RWPE2 (cell line): ENCODE measurements around the gene C22orf31.
"Not testable (repeated sequence)": the region's sequence is repeated elsewhere in the genome, so short reads cannot be mapped to it uniquely, and the experiment has no call there.

Source experiments
- ATAC-seq: fragments of 200-7000 bp; cut with Tn5 transposase; 3 replicates; pipeline ENCODE4 v1.9.1; 2021; ENCODE audit warnings: low read depth
- DNase-seq: peaks from one replicate; pipeline ENCODE4 v3.0.0-alpha.2; 2020; ENCODE audit warnings: low spot score
- H3K27ac ChIP-seq: fragments of 450-650 bp; 2 replicates; pipeline ENCODE4 v1.5.1; 2017; ENCODE audit warnings: mild to moderate bottlenecking; ENCODE audit not compliant: poor library complexity, severe bottlenecking
- H3K27me3 ChIP-seq: fragments of 250-450 bp; sonication (Bioruptor Pico); 2 replicates; pipeline ENCODE4 v1.5.1; 2021; ENCODE audit warnings: mild to moderate bottlenecking, moderate library complexity; ENCODE audit not compliant: insufficient read depth, poor library complexity, severe bottlenecking
- H3K36me3 ChIP-seq: fragments of 250-450 bp; sonication (Bioruptor Pico); 2 replicates; pipeline ENCODE4 v1.5.1; 2020; ENCODE audit warnings: low read depth, mild to moderate bottlenecking, moderate library complexity
- H3K4me1 ChIP-seq: fragments of 250-450 bp; sonication (Bioruptor Pico); 2 replicates; pipeline ENCODE4 v1.5.1; 2021; ENCODE audit warnings: mild to moderate bottlenecking, moderate library complexity; ENCODE audit not compliant: insufficient read depth, poor library complexity, severe bottlenecking
- H3K4me3 ChIP-seq: fragments of 250-450 bp; sonication (Bioruptor Pico); 2 replicates; pipeline ENCODE4 v1.5.1; 2021; ENCODE audit warnings: mild to moderate bottlenecking, moderate library complexity; ENCODE audit not compliant: severe bottlenecking
- H3K9me3 ChIP-seq: fragments of 250-450 bp; sonication (Bioruptor Pico); 2 replicates; pipeline ENCODE4 v1.5.1; 2021; ENCODE audit warnings: mild to moderate bottlenecking, moderate library complexity; ENCODE audit not compliant: severe bottlenecking
- CTCF ChIP-seq: fragments of 450-650 bp; IDR thresholded peaks from one replicate; pipeline ENCODE4 v1.5.1; 2017; ENCODE audit warnings: mild to moderate bottlenecking, moderate library complexity; ENCODE audit not compliant: poor library complexity, severe bottlenecking

The C22orf31 gene

GRCh38 chr22:29089507-29089906 lies 27.9 kb upstream of the C22orf31 start:
- ATAC-seq (no peak), DNase-seq (no peak)
- Histone ChIP-seq H3K4me1 (no peaks in the 10 kb centered on the region), H3K27me3 (no peaks in the 10 kb centered on the region), H3K9me3 (no peaks in the 10 kb centered on the region), H3K27ac (no peak overlapping the region), H3K36me3 (no peaks in the 10 kb centered on the region), H3K4me3 (no peak overlapping the region)
- no peak for TF ChIP-seq CTCF

DNA sequence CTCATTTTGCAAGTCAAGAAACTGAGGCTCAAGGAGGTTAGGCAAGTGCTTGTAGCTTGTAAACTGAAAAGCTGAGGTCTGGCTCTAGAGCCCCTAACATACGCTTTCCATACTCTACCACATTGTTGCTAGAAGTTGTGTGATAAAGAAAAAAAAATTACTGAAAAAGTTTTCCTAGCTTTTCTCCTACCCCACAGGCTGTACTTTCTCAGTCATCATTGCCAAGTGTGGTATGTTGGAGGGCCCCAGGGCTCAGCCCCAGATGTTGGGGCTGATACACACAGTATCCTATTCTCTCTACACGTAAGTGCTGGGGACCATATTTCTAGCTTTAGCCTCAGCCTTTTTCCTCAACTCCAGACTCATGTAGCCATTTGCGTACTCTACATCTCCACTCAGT lies 27.2 kb upstream of the C22orf31 start:
- Histone ChIP-seq H3K9me3 (no peaks in the 10 kb centered on the region), H3K27ac (no peak overlapping the region), H3K4me1 (no peaks in the 10 kb centered on the region), H3K36me3 (no peaks in the 10 kb centered on the region), H3K4me3 (no peak overlapping the region), H3K27me3 (no peaks in the 10 kb centered on the region)
- no peak for ATAC-seq
- no peak for DNase-seq
- TF ChIP-seq CTCF = no peak

GRCh38 chr22:29087012-29087411 lies 25.4 kb upstream of the C22orf31 start:
- Histone ChIP-seq H3K9me3 (no peaks in the 10 kb centered on the region), H3K4me1 (no peaks in the 10 kb centered on the region), H3K36me3 (no peaks in the 10 kb centered on the region), H3K4me3 (no peak overlapping the region), H3K27ac (no peak overlapping the region), H3K27me3 (no peaks in the 10 kb centered on the region)
- no peak for ATAC-seq
- DNase-seq = no peak
- no peak for TF ChIP-seq CTCF

- H3K4me1 ChIP-seq = no peaks in the 10 kb centered on the region
- DNase-seq (no peak), ATAC-seq (no peak)
- no peaks in the 10 kb centered on the region for H3K27me3 ChIP-seq
- no peaks in the 10 kb centered on the region for H3K36me3 ChIP-seq
- no peak for TF ChIP-seq CTCF
- no peak overlapping the region for H3K27ac ChIP-seq
- no peak overlapping the region for H3K4me3 ChIP-seq
- no peaks in the 10 kb centered on the region for H3K9me3 ChIP-seq
Measured at GRCh38 chr22:29083933-29084591, 22.4 kb upstream of the C22orf31 start.

DNA sequence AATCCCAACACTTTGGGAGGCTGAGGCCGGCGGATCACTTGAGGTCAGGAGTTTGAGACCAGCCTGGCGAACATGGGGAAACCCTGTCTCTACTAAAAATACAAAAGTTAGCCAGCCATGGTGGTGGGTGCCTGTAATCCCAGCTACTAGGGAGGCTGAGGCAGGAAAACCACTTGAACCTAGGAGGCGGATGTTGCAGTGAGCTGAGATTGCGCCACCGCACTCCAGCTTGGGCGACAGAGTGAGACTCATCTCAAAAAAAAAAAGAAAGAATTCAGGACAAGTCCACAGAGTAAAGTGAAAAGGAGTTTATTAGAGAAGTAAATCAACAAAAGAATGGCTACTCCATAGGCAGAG lies 21.9 kb upstream of the C22orf31 start:
- not testable (repeated sequence) for DNase-seq, H3K4me1 ChIP-seq, H3K27ac ChIP-seq, H3K9me3 ChIP-seq, H3K4me3 ChIP-seq, H3K36me3 ChIP-seq, ATAC-seq, H3K27me3 ChIP-seq
